Right cardiac atrium (tissue), 5 donors: ENCODE measurements around the gene TNRC6A. TPM values are rescaled to one million over a fixed set of nuclear protein-coding genes. Genes with fewer than 3 reads are reported as not detected.
"Not testable (repeated sequence)": the region's sequence is repeated elsewhere in the genome, so short reads cannot be mapped to it uniquely, and the experiment has no call there.

ENCODE experiments used
- ATAC-seq, 2 donors: fragments of 200-7000 bp; cut with Tn5 transposase; one replicate each; pipeline versions ENCODE4 v1.8.0 to v1.9.1; 2020; ENCODE audit warnings: moderate library complexity in 2 of 2, mild to moderate bottlenecking in 1 of 2
- DNase-seq, 3 donors: peaks; one replicate each; pipeline ENCODE4 v3.0.0-alpha.2; 2020
- H3K27ac ChIP-seq: one replicate; pipeline ENCODE4 v1.5.1; 2013; ENCODE audit warnings: mild to moderate bottlenecking, low read length, control low read depth, moderate library complexity
- H3K27me3 ChIP-seq: one replicate; pipeline ENCODE4 v1.6.1; 2013; ENCODE audit not compliant: control insufficient read depth, insufficient read depth
- H3K4me1 ChIP-seq: one replicate; pipeline ENCODE4 v1.6.1; 2013; ENCODE audit warnings: low read length; ENCODE audit not compliant: control insufficient read depth, insufficient read depth
- H3K4me3 ChIP-seq: one replicate; pipeline ENCODE4 v1.5.1; 2013; ENCODE audit warnings: low read length, control low read depth
- H3K9me3 ChIP-seq: one replicate; pipeline ENCODE4 v1.6.1; 2013; ENCODE audit warnings: low read length; ENCODE audit not compliant: control insufficient read depth
- WGBS: extraction: QIAGEN DNeasy Blood & Tissue Kit; methylation state at CpG from one replicate; pipeline ENCODE4 v1.1.7; 2013; 5-methylcytosine and 5-hydroxymethylcytosine counted together
- intact Hi-C, 4 donors: fragments of 100-400 bp; cut with DNase I; formaldehyde crosslinking; loops; one replicate each; pipeline versions ENCODE4 v1.11.0 to v1.14.0; 2022 to 2023
- polyA plus RNA-seq: library from polyadenylated mRNA; stranded (reverse); fragments of 200-250 nt; gene quantifications from one replicate; pipeline ENCODE4 v1.2.3, GENCODE V29; 2013
- total RNA-seq, 4 donors: library from RNA; stranded (reverse); fragmentation: NEBNext Ultra II Directional; extraction: Animal tissue kit (Norgen Biotek cat#: 25700); gene quantifications; one replicate each; pipeline ENCODE4 v1.2.1, GENCODE V29; 2021
- donor health status: healthy with polysubstance abuse.
- donor health status: DM: no; HTN: yes; CAD: no.
- donor health status: DM: no; HTN: no; CAD: no.
- donor health status: DM: no; HTN: yes; CAD: no; lungs with severe emphysema.
- donor health status: DM: yes; HTN: yes; CAD: no.

TNRC6A gene
- total and polyA plus RNA-seq, 5 donors, result 17.6 to 41.2 (median 37.6) TPM

DNA sequence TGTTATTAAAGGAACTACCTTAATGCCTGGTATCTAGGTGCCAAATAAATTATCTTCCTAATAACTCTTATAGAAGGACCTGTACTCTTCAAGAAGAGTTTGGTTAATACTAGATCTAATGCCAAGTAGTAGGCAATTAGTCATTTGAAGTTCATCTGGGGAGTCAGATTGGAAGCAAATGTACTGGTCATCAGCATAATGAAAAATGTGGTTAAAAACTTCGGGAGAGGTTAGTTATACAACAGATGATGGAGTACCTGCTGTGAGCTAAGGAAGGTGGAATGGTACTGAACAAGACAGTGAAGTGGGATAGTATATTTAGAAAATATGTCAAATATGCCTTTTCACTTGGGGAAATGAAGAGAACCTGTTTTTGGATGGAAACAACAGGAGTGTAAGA is 49.2 kb downstream of the TNRC6A start:
- 91% methylated on average over 1 of the region's 1 CpG for WGBS
- intact Hi-C loops, result no loop called here
- no peak overlapping the region for H3K4me3 ChIP-seq
- no peaks in the 10 kb centered on the region for H3K27me3 ChIP-seq
- peaks cover 9% of the 10 kb centered on the region for H3K4me1 ChIP-seq
- no peaks in the 10 kb centered on the region for H3K9me3 ChIP-seq
- no peak for DNase-seq
- no peak overlapping the region for H3K27ac ChIP-seq
- ATAC-seq, result no peak

DNA sequence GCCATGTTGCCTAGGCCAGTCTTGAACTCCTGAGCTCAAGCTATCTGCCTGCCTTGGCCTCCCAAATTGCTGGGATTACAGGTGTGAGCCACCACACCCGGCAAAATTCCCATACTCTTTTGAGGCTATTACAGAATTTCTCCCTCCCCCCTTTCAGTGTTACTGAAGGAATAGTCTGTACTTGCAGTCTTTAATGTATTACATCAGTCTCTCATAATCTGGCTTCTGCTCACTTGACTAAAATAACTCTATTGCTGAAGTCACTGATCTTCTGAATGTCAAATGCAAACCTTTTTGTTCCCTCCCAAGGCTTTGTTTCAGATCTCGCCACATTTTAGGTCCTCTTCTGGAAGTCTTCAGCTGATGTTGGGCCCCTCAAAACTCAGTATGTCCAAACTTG is 51.8 kb downstream of the TNRC6A start:
- DNase-seq (no peak), ATAC-seq (no peak)
- intact Hi-C loops, result no loop called here
- Histone ChIP-seq H3K27ac (peak overlapping the region; percentile 54), H3K9me3 (no peaks in the 10 kb centered on the region), H3K27me3 (no peaks in the 10 kb centered on the region), H3K4me1 (peaks cover 7% of the 10 kb centered on the region), H3K4me3 (no peak overlapping the region)
- 94% methylated on average over 2 of the region's 2 CpGs for WGBS

DNA sequence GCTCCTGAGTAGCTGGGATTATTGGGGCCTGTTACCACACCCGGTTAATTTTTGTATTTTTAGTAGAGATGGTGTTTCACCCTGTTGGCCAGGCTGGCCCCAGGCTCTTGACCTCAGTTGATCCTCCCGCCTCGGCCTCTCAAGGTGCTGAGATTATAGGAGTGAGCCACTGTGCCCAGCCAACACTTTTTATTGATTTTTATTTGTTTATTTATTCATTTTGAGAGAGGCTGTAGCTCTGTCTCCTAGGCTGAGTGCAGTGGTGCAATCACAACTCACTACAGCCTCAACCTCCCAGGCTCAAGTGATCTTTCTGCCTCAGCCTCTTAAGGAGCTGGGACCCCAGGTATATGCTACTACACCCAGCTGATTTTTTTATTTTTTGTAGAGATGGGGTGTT is 54.7 kb downstream of the TNRC6A start:
- intact Hi-C loops, result no loop called here
- Histone ChIP-seq H3K4me3 (no peak overlapping the region), H3K9me3 (no peaks in the 10 kb centered on the region), H3K27me3 (no peaks in the 10 kb centered on the region), H3K4me1 (no peaks in the 10 kb centered on the region), H3K27ac (no peak overlapping the region)
- ATAC-seq (no peak), DNase-seq (no peak)
- 84% methylated on average over 3 of the region's 3 CpGs for WGBS

DNA sequence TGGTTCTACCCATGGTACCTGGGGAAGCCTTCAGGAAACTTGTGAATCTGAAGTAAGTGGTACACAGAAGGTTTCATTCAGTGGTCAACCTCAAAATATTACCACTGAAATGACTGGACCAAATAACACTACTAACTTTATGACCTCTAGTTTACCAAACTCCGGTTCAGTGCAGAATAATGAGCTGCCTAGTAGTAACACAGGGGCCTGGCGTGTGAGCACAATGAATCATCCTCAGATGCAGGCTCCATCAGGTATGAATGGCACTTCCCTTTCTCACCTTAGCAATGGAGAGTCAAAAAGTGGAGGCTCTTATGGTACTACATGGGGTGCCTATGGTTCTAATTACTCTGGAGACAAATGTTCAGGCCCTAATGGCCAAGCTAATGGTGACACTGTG is 60.4 kb downstream of the TNRC6A start:
- no peaks in the 10 kb centered on the region for H3K9me3 ChIP-seq
- no peaks in the 10 kb centered on the region for H3K27me3 ChIP-seq
- DNase-seq (no peak), ATAC-seq (no peak)
- H3K4me1 ChIP-seq, result no peaks in the 10 kb centered on the region
- H3K4me3 ChIP-seq, result no peak overlapping the region
- no peak overlapping the region for H3K27ac ChIP-seq
- 97% methylated on average over 2 of the region's 2 CpGs for WGBS
- intact Hi-C loops, result loop anchor here in 1 of 4 donors (10.0 kb wide), 1 partner anchor 165 kb away; no protein-coding TSS in a partner anchor

DNA sequence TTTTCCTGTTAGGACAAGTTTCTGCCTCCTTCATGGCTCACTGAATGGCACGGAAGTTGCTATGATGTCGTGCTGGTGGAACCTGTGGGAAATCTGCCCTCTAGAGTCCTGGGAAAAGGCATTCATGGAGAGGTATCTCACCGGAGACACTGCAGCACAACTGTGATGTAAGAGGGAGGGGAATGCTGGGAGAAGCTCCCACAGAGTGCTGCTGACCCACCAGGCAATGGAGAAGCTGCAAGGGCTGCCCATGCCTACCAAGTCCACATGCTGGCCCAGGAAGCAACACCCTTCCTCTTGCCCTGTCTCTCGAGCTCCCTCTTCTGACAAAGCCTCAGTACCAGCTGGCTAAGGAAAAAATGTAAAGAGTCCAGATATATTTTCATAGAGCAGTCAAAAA is 71.1 kb downstream of the TNRC6A start:
- WGBS, result 81% methylated on average over 4 of the region's 4 CpGs
- no peak overlapping the region for H3K27ac ChIP-seq

DNA sequence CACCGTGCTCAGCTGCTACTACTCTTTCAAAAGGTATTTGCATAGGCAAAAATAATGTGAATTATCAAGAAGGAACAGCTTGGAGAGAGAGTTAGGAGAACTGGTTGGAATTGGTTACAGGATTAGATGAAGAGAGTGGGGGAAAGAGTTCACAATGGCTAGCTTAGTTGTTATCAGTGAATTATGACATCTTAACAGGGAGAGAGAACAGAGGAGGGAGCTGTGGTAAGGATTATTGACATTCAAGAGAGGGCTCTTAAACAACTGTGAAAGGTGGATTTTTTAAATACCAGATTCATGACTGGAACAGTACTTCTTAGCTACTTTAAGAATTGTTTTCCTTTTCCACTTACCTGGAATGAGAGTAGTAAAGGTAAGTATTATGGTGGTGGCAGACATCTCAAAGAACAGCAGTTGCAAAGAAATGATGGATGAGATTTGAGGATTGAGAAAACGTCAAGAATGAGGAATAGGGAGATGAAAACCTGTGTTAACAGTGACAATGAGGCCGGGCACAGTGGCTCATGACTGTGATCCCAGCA is 72.4 kb downstream of the TNRC6A start:
- DNase-seq (no peak), ATAC-seq (no peak)
- H3K27ac ChIP-seq, result no peak overlapping the region
- no peaks in the 10 kb centered on the region for H3K9me3 ChIP-seq
- H3K4me1 ChIP-seq, result no peaks in the 10 kb centered on the region
- no peaks in the 10 kb centered on the region for H3K27me3 ChIP-seq
- H3K4me3 ChIP-seq, result no peak overlapping the region
- WGBS, result 88% methylated on average over 3 of the region's 3 CpGs
- intact Hi-C loops, result loop anchor here (5.0 to 10.0 kb wide), 3 partner anchors 227 to 240 kb away; no protein-coding TSS in a partner anchor

More for the DNA sequence above, 71.1 kb downstream of the TNRC6A start:
- intact Hi-C loops, result loop anchor here (5.0 to 10.0 kb wide), 3 partner anchors 226 to 238 kb away; no protein-coding TSS in a partner anchor
- Histone ChIP-seq H3K4me1 (no peaks in the 10 kb centered on the region), H3K4me3 (no peak overlapping the region), H3K9me3 (no peaks in the 10 kb centered on the region), H3K27me3 (no peaks in the 10 kb centered on the region)
- peak in 1 of 2 donors; percentile 22 for ATAC-seq
- DNase-seq, result no peak

DNA sequence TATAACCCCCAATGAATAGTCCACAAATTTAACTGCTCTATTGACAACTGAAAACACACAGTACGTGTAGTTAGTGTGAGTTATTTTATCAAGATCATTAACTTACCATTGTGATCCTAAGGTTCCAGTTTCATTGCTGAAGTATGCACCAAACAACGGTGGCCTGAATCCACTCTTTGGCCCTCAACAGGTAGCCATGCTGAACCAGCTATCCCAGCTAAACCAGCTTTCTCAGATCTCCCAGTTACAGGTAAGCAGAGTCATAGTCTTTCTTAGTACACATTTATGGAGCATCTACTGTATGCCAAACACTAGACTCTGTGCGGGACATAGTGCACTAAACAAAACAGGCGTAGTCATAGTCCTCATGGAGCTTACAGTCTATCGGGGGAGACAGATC is 76.0 kb downstream of the TNRC6A start:
- intact Hi-C loops, result loop anchor here in 3 of 4 donors (10.0 kb wide), 2 partner anchors 231 to 241 kb away; no protein-coding TSS in a partner anchor
- Histone ChIP-seq H3K27ac (no peak overlapping the region), H3K4me3 (no peak overlapping the region), H3K4me1 (no peaks in the 10 kb centered on the region), H3K9me3 (no peaks in the 10 kb centered on the region), H3K27me3 (no peaks in the 10 kb centered on the region)
- WGBS, result 92% methylated on average over 5 of the region's 5 CpGs
- ATAC-seq, result no peak
- no peak for DNase-seq

DNA sequence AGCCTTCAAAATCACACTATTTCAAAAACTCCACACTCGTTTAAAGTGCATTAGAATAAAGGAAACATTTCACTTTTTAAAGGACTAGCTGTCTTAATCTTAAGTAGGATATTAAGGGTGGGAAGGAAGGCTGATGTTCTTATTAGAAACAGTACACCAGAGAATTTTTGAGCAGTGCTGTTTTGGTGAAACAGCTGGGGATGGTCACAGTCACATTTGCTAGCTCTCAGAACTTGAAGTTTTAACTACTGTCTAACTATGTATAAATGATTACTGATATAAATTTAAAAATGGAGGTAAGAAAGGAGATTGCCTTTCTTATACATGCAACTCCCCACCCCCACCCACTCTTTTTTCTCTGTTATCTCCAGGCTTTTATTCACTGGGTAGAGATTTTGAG is 77.8 kb downstream of the TNRC6A start:
- H3K9me3 ChIP-seq, result no peaks in the 10 kb centered on the region
- no peaks in the 10 kb centered on the region for H3K4me1 ChIP-seq
- intact Hi-C loops, result loop anchor here in 3 of 4 donors (10.0 kb wide), 2 partner anchors 232 to 242 kb away; no protein-coding TSS in a partner anchor
- ATAC-seq, result no peak
- WGBS, result 61% methylated on average over 1 of the region's 1 CpG
- no peak overlapping the region for H3K27ac ChIP-seq
- no peaks in the 10 kb centered on the region for H3K27me3 ChIP-seq
- no peak for DNase-seq
- H3K4me3 ChIP-seq, result no peak overlapping the region

DNA sequence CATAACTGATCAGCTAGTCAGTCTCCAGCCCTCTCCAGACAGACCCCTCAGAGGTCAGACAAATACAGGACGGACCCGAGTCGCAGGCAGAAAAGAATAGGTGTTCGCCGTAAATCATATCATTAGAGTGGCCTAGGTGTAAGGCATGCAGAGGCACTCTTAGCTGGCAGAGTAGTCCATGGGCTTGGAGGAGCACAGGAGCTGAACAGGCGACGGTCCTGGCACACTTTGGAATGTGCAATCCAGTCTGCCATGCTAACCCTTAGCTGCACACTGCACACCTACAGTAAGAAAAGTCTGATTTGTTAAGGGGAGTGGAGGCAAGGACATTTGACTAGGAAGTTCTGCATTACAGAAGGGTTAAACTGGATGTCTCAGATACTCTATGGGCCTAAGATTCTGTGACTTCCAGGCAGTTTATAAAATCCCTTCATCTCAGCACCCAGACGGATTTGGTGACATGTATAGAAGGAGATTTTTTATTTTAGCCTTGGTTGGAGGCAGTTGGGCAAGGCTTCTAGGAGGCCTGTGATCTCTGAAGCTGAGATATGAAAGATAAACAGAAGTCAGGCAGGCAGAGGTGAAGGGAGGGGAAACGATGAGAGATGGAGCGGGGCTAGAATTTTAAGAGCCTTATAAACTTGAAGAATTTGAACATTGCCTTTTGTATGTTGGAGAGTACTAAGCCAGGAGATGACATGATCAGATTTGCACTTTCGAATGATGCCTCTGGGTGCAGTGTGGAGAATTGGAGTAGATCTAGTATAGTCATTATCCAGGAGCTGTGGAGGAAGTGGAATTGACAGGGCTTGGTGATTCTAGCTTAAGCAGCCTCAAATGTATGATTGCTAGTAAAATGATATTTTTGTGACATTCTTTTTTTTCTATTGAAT is 81.7 kb downstream of the TNRC6A start:
- intact Hi-C loops, result no loop called here
- Histone ChIP-seq H3K9me3 (no peaks in the 10 kb centered on the region), H3K27ac (no peak overlapping the region), H3K27me3 (no peaks in the 10 kb centered on the region), H3K4me3 (no peak overlapping the region), H3K4me1 (no peaks in the 10 kb centered on the region)
- DNase-seq, result no peak
- no peak for ATAC-seq
- WGBS, result 74% methylated on average over 11 of the region's 11 CpGs

DNA sequence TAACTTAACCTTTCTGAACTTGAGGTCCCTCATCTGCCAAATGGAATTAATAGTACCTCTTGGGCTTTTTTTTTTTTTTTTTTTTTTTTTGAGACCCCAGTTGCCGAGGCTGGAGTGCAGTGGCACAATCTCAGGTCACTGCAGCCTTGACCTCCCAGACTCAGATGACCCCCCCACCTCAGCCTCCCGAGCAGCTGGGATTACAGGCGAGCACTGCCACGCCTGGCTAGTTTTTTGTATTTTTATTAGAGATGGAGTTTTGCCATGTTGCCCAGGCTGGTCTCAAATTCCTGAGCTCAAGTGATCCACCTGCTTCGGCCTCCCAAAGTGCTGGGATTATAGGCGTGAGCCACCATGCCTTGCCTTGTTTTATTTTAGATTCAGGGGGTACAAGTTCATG is 83.4 kb downstream of the TNRC6A start:
- WGBS, result 86% methylated on average over 6 of the region's 6 CpGs
- H3K4me1 ChIP-seq, intact Hi-C loops, H3K9me3 ChIP-seq, DNase-seq, H3K4me3 ChIP-seq, H3K27me3 ChIP-seq, ATAC-seq, H3K27ac ChIP-seq: not testable (repeated sequence)

DNA sequence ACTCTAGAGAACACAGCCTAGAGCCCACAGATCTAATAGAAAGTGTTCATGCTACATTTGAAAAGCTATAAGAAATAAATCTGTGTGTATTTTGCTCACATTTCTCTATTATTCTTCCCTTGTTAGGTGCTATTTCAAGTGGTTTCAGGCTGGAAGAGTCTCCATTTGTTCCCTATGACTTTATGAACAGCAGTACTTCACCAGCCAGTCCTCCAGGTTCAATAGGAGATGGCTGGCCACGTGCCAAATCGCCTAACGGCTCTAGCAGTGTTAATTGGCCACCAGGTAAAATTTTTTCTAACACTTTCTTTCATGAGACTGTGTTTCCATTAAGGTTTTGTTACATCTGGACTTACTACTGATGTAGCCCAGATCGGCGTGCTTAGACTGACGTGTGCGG is 85.6 kb downstream of the TNRC6A start:
- no peaks in the 10 kb centered on the region for H3K27me3 ChIP-seq
- no peak overlapping the region for H3K27ac ChIP-seq
- no peaks in the 10 kb centered on the region for H3K4me1 ChIP-seq
- ATAC-seq, result no peak
- intact Hi-C loops, result no loop called here
- no peak overlapping the region for H3K4me3 ChIP-seq
- WGBS, result 85% methylated on average over 7 of the region's 7 CpGs
- DNase-seq, result no peak
- no peaks in the 10 kb centered on the region for H3K9me3 ChIP-seq
